GM13977 (cell line): Measurements from ENCODE around the gene CCNB3.

Experiments used
- DNase-seq: peaks from one replicate; pipeline ENCODE4 v3.0.0; 2012; ENCODE audit warnings: low spot score
- in situ Hi-C: fragments of 300-500 bp; cut with MboI; formaldehyde crosslinking; loops from one replicate; pipeline ENCODE4 v1.12.0; 2022; ENCODE audit warnings: low sequenced_read_pairs, low pct_unique_long_range_greater_than_20kb, mixed read lengths, inconsistent platforms; ENCODE audit not compliant: unreplicated experiment
- TF ChIP-seq, protein P1 (sequence below): IDR thresholded peaks from 2 replicates; pipeline ENCODE4 v1.5.1; 2012; ENCODE audit warnings: mild to moderate bottlenecking, control low read depth; ENCODE audit not compliant: insufficient read depth; ENCODE audit errors: extremely low read depth, missing control alignments

CCNB3 gene

DNA sequence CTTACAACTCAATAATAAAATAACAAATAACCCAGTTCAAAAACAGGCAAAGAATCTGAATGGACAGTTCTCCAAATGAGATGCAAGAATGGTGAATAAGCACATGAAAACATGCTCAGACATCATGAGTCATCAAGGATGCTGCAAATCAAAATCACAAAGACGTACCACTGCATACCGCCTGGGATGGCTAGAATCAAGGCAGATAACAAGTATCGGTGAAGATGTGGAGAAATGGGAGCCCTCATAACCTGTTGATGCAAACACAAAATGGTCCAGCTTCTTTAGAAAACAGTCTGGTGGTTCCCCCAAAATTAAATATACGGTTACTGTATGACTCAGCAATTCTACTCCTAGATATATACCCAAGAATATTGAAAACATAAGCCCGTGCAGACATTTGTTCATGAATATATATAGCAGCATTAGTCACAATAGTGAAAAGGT lies 36.3 kb upstream of the CCNB3 start:
- in situ Hi-C loops: no loop called here
- DNase-seq: no peak
- TF ChIP-seq, protein P1, sequence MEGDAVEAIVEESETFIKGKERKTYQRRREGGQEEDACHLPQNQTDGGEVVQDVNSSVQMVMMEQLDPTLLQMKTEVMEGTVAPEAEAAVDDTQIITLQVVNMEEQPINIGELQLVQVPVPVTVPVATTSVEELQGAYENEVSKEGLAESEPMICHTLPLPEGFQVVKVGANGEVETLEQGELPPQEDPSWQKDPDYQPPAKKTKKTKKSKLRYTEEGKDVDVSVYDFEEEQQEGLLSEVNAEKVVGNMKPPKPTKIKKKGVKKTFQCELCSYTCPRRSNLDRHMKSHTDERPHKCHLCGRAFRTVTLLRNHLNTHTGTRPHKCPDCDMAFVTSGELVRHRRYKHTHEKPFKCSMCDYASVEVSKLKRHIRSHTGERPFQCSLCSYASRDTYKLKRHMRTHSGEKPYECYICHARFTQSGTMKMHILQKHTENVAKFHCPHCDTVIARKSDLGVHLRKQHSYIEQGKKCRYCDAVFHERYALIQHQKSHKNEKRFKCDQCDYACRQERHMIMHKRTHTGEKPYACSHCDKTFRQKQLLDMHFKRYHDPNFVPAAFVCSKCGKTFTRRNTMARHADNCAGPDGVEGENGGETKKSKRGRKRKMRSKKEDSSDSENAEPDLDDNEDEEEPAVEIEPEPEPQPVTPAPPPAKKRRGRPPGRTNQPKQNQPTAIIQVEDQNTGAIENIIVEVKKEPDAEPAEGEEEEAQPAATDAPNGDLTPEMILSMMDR: no peak

DNA sequence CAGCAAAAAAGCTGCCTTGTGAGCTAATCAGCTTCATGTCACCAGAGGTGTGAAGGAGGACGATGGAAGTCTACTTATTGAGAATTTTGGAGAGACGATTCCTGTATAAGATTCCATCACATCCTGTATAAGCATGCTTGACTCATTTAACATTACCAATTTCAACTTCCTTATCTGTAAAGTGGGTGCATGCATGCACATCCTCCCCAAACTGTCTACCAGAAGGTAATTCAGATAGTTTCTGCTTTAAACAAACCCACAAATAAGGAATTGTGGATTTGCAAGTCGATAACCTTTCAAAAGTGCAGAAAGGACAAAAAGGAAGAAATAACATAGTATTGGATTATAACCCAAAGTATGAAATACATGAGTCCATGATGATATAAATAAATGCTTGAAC lies 34.8 kb upstream of the CCNB3 start:
- DNase-seq: no peak
- TF ChIP-seq, protein P1: no peak
- in situ Hi-C loops: no loop called here

DNA sequence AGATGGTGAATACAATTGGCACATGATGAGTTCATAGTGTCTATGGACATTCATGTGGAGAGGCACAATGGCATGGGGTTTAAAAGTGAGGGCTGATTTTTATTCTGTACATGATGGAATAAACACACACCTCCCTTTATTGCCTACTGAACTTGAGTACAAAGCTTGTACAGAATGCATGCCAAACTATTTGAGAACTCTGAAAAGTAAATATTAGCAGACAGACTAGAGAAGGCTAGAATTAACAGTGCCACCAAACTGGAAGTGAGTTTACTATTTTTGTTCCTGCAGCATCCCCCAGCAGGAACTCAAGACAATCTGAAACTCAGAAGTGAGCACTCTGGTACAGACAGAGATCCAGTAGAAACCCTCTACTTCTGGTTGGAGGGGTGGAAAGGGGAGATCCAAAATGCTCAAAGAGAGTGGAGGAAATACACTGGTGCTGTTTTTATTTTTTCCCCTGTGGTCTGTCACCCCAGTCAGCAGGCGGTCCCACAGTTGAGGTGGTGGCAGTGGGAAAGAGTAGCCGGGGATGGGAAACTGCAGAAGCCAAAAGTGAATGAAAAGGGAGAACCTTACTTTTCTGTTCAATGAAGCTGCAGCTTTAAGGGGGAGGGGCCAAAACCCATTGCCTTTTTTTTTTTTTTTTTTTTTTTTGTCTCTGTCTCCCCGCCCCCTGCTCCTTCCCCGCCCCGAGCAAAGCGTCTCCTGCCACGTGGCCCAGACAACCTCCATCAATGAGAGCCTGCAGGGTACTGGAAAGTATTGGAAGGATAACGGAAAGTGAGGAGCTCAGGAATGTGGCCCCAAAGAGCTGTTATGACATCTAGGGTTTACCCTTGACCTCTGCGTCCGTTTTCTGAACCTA lies 24.3 kb upstream of the CCNB3 start:
- in situ Hi-C loops: no loop called here
- no peak for DNase-seq
- TF ChIP-seq, protein P1: no peak

DNA sequence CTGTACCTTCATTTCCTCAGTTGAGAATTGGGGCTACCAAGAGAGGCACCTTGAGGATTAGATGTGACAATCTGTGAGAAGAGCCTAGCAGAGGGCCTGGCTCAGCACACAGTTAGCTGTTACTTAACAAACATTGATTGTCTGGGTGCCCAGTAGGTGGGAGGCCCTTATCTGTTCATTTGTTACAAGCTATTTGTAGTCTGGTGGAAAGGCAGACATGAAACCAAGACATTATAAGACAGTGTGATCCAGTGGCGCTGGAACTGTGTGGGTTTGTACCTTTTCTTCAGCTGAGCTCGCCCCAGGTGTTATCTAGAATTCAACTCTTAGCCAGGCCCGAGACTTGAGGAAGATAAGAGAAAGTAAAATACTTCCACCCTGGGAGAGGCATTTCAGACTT lies 20.7 kb upstream of the CCNB3 start:
- no peak for DNase-seq
- in situ Hi-C loops: no loop called here
- TF ChIP-seq, protein P1: no peak

DNA sequence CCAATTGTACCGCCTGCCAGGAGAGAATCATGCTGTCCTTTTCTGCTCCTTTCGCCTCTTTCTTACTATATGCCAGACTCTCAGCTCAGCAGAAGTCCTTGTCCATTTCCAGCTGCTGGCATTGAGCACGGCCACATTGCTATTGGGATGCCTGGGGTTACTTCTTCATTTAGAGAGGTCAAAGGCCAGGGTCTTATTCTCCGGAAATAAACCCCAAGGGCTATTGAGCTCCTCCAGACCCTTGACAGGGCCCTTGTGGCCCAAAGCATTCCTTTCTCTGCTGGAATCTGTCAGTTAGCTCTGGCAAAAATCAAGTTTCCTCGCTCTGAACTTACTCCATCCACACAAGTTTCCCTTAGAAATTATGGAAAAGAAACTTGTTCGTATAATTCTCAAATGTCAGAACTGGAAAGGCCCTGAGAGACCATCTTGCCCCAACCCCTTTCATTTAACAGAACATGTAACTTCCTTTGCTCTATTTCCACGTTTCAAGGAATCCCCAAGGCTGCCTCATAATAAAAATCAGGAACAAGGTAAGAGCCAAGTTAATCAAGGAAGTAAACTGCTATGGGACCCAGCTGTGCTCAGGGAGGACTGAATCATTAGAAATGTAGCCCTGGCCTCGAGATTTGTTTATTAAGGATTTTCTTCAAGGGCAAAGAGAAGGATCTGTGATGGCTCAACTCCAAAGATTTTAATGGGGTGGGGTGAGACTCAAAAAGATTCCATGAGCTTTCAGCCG lies 15.5 kb upstream of the CCNB3 start:
- in situ Hi-C loops: no loop called here
- TF ChIP-seq, protein P1: no peak
- DNase-seq: no peak

DNA sequence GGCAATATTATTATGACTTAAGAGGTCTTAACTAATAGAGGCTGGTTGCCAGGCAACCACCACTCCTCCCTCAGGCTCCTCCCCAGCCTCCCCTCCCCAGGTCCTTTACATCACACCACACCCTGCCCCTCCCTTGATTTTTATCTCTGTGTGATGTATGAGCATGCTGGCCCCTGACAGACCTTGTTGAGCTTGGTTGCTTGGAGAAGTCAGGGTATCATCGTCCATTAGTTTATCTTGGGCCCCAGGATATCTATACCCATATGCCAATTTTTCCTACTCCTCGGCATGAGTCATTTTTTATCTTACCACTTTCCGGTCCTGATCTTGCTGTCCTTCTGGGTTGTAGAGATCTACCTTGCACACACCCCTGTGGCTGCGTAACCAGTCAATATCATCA lies 6.2 kb upstream of the CCNB3 start:
- TF ChIP-seq, protein P1: no peak
- no peak for DNase-seq
- in situ Hi-C loops: no loop called here
